WTC11 (cell line): Measurements from ENCODE around the gene MAGEC1. TPM values are rescaled to one million over a fixed set of nuclear protein-coding genes. Genes with fewer than 3 reads are reported as not detected.

Experiments
- ATAC-seq: fragments of 200-7000 bp; cut with Tn5 transposase; 2 replicates; pipeline ENCODE4 v1.10.0; 2021; ENCODE audit warnings: mild to moderate bottlenecking, moderate library complexity
- CTCF ChIA-PET: fragments of 300-600 bp; sonication (Branson Sonifier 250); formaldehyde crosslinking; loops from one replicate; lab custom pipeline; 2021; ENCODE audit warnings: antibody characterized with exemption; lab: Charles Lee
- POLR2A ChIA-PET: fragments of 350-600 bp; sonication (Branson Sonifier 250); formaldehyde crosslinking; loops from one replicate; lab custom pipeline; 2021; ENCODE audit warnings: antibody characterized with exemption; lab: Charles Lee
- DNase-seq: peaks from one replicate; pipeline ENCODE4 v3.0.0; 2021; ENCODE audit warnings: low spot score
- H3K27ac Mint-ChIP-seq: 2 replicates; pipeline ENCODE4 v1.8.0; 2021; ENCODE audit warnings: mixed read lengths
- H3K27me3 Mint-ChIP-seq: 2 replicates; pipeline ENCODE4 v1.8.0; 2021; ENCODE audit warnings: low read depth, mild to moderate bottlenecking, moderate library complexity, mixed read lengths
- H3K36me3 Mint-ChIP-seq: 2 replicates; pipeline ENCODE4 v1.8.0; 2021; ENCODE audit warnings: mixed read lengths
- H3K4me1 Mint-ChIP-seq: 2 replicates; pipeline ENCODE4 v1.8.0; 2022; ENCODE audit warnings: mixed read lengths
- H3K4me3 Mint-ChIP-seq: 2 replicates; pipeline ENCODE4 v1.8.0; 2021; ENCODE audit warnings: mild to moderate bottlenecking, moderate library complexity, mixed read lengths
- H3K9me3 Mint-ChIP-seq: 2 replicates; pipeline ENCODE4 v1.8.0; 2021; ENCODE audit warnings: mixed read lengths
- AR ChIP-seq: fragments of 250-450 bp; sonication (Bioruptor Pico); IDR thresholded peaks from 2 replicates; pipeline ENCODE4 v1.9.0; 2021; ENCODE audit warnings: mild to moderate bottlenecking
- CBFB ChIP-seq: sonication (generic); formaldehyde crosslinking; IDR thresholded peaks from 2 replicates; pipeline ENCODE4 v1.8.1; 2022; ENCODE audit warnings: mild to moderate bottlenecking, low read depth, missing genetic modification reagents
- EMX1 ChIP-seq: fragments of 250-450 bp; sonication (Bioruptor Pico); IDR thresholded peaks from 2 replicates; pipeline ENCODE4 v1.8.0; 2021; ENCODE audit warnings: mild to moderate bottlenecking
- ESRRA ChIP-seq: sonication (generic); formaldehyde crosslinking; IDR thresholded peaks from 2 replicates; pipeline ENCODE4 v1.8.1; 2022; ENCODE audit warnings: mild to moderate bottlenecking, missing genetic modification reagents, borderline replicate concordance
- FOXK1 ChIP-seq: sonication (generic); formaldehyde crosslinking; IDR thresholded peaks from 2 replicates; pipeline ENCODE4 v1.8.0; 2022; ENCODE audit warnings: mild to moderate bottlenecking, moderate library complexity, missing genetic modification reagents
- FOXP1 ChIP-seq: sonication (generic); formaldehyde crosslinking; IDR thresholded peaks from 2 replicates; pipeline ENCODE4 v1.8.0; 2022; ENCODE audit warnings: missing genetic modification reagents, mild to moderate bottlenecking, moderate library complexity, borderline replicate concordance
- FOXP4 ChIP-seq: sonication (generic); formaldehyde crosslinking; IDR thresholded peaks from 2 replicates; pipeline ENCODE4 v1.8.0; 2022; ENCODE audit warnings: mild to moderate bottlenecking, missing genetic modification reagents
- GABPB1 ChIP-seq: sonication (generic); formaldehyde crosslinking; IDR thresholded peaks from 2 replicates; pipeline ENCODE4 v1.8.1; 2023; ENCODE audit warnings: mild to moderate bottlenecking, missing genetic modification reagents
- GTF2I ChIP-seq: fragments of 250-450 bp; sonication (Bioruptor Pico); conservative IDR thresholded peaks from 2 replicates; pipeline ENCODE4 v1.4.0; 2021; ENCODE audit warnings: mild to moderate bottlenecking
- IRF1 ChIP-seq: sonication (generic); formaldehyde crosslinking; IDR thresholded peaks from 2 replicates; pipeline ENCODE4 v1.8.0; 2023; ENCODE audit warnings: missing genetic modification reagents
- MLX ChIP-seq: sonication (generic); formaldehyde crosslinking; IDR thresholded peaks from 2 replicates; pipeline ENCODE4 v1.8.1; 2023; ENCODE audit warnings: mild to moderate bottlenecking, missing genetic modification reagents, moderate library complexity
- NFYB ChIP-seq: sonication (generic); formaldehyde crosslinking; conservative IDR thresholded peaks from 2 replicates; pipeline ENCODE4 v1.8.0; 2022; ENCODE audit warnings: low read depth, missing genetic modification reagents
- NR2C2 ChIP-seq: sonication (generic); formaldehyde crosslinking; IDR thresholded peaks from 2 replicates; pipeline ENCODE4 v1.8.0; 2022; ENCODE audit warnings: mild to moderate bottlenecking, missing genetic modification reagents
- PREB ChIP-seq: sonication (generic); formaldehyde crosslinking; IDR thresholded peaks from 2 replicates; pipeline ENCODE4 v1.8.1; 2022; ENCODE audit warnings: mild to moderate bottlenecking, missing genetic modification reagents, moderate library complexity, borderline replicate concordance
- PRRX2 ChIP-seq: fragments of 250-450 bp; sonication (Bioruptor Pico); IDR thresholded peaks from 2 replicates; pipeline ENCODE4 v1.8.0; 2021; ENCODE audit warnings: mild to moderate bottlenecking
- SMAD4 ChIP-seq: sonication (generic); formaldehyde crosslinking; IDR thresholded peaks from 2 replicates; pipeline ENCODE4 v1.8.0; 2022; ENCODE audit warnings: mild to moderate bottlenecking, missing genetic modification reagents
- SP1 ChIP-seq: sonication (generic); formaldehyde crosslinking; conservative IDR thresholded peaks from 2 replicates; pipeline ENCODE4 v1.8.1; 2022; ENCODE audit warnings: missing genetic modification reagents
- STAT6 ChIP-seq: sonication (generic); formaldehyde crosslinking; conservative IDR thresholded peaks from 2 replicates; pipeline ENCODE4 v1.8.1; 2023; ENCODE audit warnings: mild to moderate bottlenecking, low read depth, missing genetic modification reagents, moderate library complexity
- ZBTB21 ChIP-seq: sonication (generic); formaldehyde crosslinking; IDR thresholded peaks from 2 replicates; pipeline ENCODE4 v1.8.1; 2023; ENCODE audit warnings: mild to moderate bottlenecking, missing genetic modification reagents, borderline replicate concordance
- ZNF232 ChIP-seq: sonication (generic); formaldehyde crosslinking; IDR thresholded peaks from 2 replicates; pipeline ENCODE4 v1.8.0; 2022; ENCODE audit warnings: mild to moderate bottlenecking, missing genetic modification reagents
- ZNF317 ChIP-seq: sonication (generic); formaldehyde crosslinking; IDR thresholded peaks from 2 replicates; pipeline ENCODE4 v1.8.1; 2023; ENCODE audit warnings: low read depth, mild to moderate bottlenecking, moderate library complexity, missing genetic modification reagents, borderline replicate concordance
- ZNF423 ChIP-seq: fragments of 250-450 bp; sonication (Bioruptor Pico); IDR thresholded peaks from 2 replicates; pipeline ENCODE4 v2.1.2; 2022; ENCODE audit warnings: mild to moderate bottlenecking, moderate library complexity
- total RNA-seq: library from RNA; stranded (reverse); gene quantifications from 3 replicates; pipeline ENCODE4 v1.2.3, GENCODE V29; 2021
- TF ChIP-seq, protein P1 (sequence below): sonication (generic); formaldehyde crosslinking; IDR thresholded peaks from 2 replicates; pipeline ENCODE4 v1.8.0; 2022; ENCODE audit warnings: mild to moderate bottlenecking, missing genetic modification reagents
- TF ChIP-seq, protein P2 (sequence below): sonication (generic); formaldehyde crosslinking; IDR thresholded peaks from 2 replicates; pipeline ENCODE4 v1.8.1; 2023; ENCODE audit warnings: mild to moderate bottlenecking, missing genetic modification reagents

Gene MAGEC1
- total RNA-seq, 1 experiment from 2014 or later: 0.07 TPM

- ATAC-seq (no peak), DNase-seq (no peak)
- Mint-ChIP-seq H3K4me3 (no peak overlapping the region), H3K27ac (no peak overlapping the region), H3K9me3 (peaks cover 4% of the 10 kb centered on the region), H3K27me3 (no peaks in the 10 kb centered on the region), H3K36me3 (peaks cover 5% of the 10 kb centered on the region; the same call in 1 of the 2 replicates), H3K4me1 (no peaks in the 10 kb centered on the region)
- TF ChIP-seq ZNF232 (CRISPR knock-in tag): no peak
- TF ChIP-seq FOXK1 (CRISPR knock-in tag): no peak
- TF ChIP-seq GABPB1 (CRISPR knock-in tag): no peak
- TF ChIP-seq ZNF423 (CRISPR knock-in tag): no peak
- no peak for TF ChIP-seq GTF2I (CRISPR knock-in tag)
- no peak for TF ChIP-seq MLX (CRISPR knock-in tag)
- TF ChIP-seq NR2C2: no peak
- TF ChIP-seq SMAD4 (CRISPR knock-in tag): no peak
- no peak for TF ChIP-seq ZNF317 (CRISPR knock-in tag)
- no peak for TF ChIP-seq ESRRA
- TF ChIP-seq IRF1 (CRISPR knock-in tag): no peak
- TF ChIP-seq, protein P1, sequence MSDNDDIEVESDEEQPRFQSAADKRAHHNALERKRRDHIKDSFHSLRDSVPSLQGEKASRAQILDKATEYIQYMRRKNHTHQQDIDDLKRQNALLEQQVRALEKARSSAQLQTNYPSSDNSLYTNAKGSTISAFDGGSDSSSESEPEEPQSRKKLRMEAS (CRISPR knock-in tag): no peak
- no peak for TF ChIP-seq PRRX2 (CRISPR knock-in tag)
- ChIA-PET POLR2A (no interaction called here), CTCF (interaction anchor here (0.6 kb wide), 1 partner anchor 197 kb away, joined by 3 read pairs; no protein-coding TSS in a partner anchor)
Observed at GRCh38 chrX:141936080-141936479, 32.4 kb downstream of the MAGEC1 start.

GRCh38 chrX:141941234-141941633, 37.5 kb downstream of the MAGEC1 start:
- Mint-ChIP-seq H3K36me3 (peaks cover 3% of the 10 kb centered on the region; the same call in 1 of the 2 replicates), H3K27me3 (no peaks in the 10 kb centered on the region), H3K27ac (no peak overlapping the region), H3K4me1 (no peaks in the 10 kb centered on the region), H3K4me3 (no peak overlapping the region), H3K9me3 (peaks cover 2% of the 10 kb centered on the region)
- DNase-seq: no peak
- POLR2A ChIA-PET: no interaction called here
- ATAC-seq: no peak
- CTCF ChIA-PET: no interaction called here
- TF ChIP-seq NFYB (CRISPR knock-in tag): no peak
- no peak for TF ChIP-seq CBFB (CRISPR knock-in tag)
- TF ChIP-seq ZBTB21 (CRISPR knock-in tag): no peak
- no peak for TF ChIP-seq EMX1 (CRISPR knock-in tag)
- no peak for TF ChIP-seq SP1 (CRISPR knock-in tag)
- TF ChIP-seq AR (CRISPR knock-in tag): no peak
- TF ChIP-seq FOXP1 (CRISPR knock-in tag): no peak
- TF ChIP-seq STAT6 (CRISPR knock-in tag): no peak
- TF ChIP-seq, protein P2, sequence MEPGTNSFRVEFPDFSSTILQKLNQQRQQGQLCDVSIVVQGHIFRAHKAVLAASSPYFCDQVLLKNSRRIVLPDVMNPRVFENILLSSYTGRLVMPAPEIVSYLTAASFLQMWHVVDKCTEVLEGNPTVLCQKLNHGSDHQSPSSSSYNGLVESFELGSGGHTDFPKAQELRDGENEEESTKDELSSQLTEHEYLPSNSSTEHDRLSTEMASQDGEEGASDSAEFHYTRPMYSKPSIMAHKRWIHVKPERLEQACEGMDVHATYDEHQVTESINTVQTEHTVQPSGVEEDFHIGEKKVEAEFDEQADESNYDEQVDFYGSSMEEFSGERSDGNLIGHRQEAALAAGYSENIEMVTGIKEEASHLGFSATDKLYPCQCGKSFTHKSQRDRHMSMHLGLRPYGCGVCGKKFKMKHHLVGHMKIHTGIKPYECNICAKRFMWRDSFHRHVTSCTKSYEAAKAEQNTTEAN (CRISPR knock-in tag): no peak
- no peak for TF ChIP-seq FOXP4 (CRISPR knock-in tag)
- no peak for TF ChIP-seq FOXK1 (CRISPR knock-in tag)
- no peak for TF ChIP-seq PREB (CRISPR knock-in tag)
